ENCODE measurements around the gene TMEM39A.

The TMEM39A gene

GRCh38 chr3:119463171-119464169, at the start of gene TMEM39A:
Gene TMEM39A, minus strand, starts transcription at chr3:119463615. Its CDS starts 1,541 bp downstream, at chr3:119462074.
- DNase-seq: peak; percentile 99

GRCh38 chr3:119510690-119511089, 47.3 kb upstream of the TMEM39A start:
- no peak for DNase-seq

GRCh38 chr3:119508172-119508845, 44.9 kb upstream of the TMEM39A start:
- DNase-seq: no peak

GRCh38 chr3:119507404-119507803, 44.0 kb upstream of the TMEM39A start:
- no peak for DNase-seq

- no peak for DNase-seq
Observed at GRCh38 chr3:119506631-119507030, 43.2 kb upstream of the TMEM39A start.

- no peak for DNase-seq
Observed at GRCh38 chr3:119500901-119501300, 37.5 kb upstream of the TMEM39A start.

GRCh38 chr3:119500265-119500664, 36.9 kb upstream of the TMEM39A start:
- no peak for DNase-seq

GRCh38 chr3:119498186-119499011, 35.0 kb upstream of the TMEM39A start, which contains the start of gene TIMMDC1:
Gene TIMMDC1, plus strand, starts transcription at chr3:119498547. Its CDS starts 187 bp downstream, at chr3:119498734.
- DNase-seq: peak; percentile 99

GRCh38 chr3:119497820-119498185, 34.4 kb upstream of the TMEM39A start:
- peak; percentile 59 for DNase-seq

GRCh38 chr3:119494597-119494996, 31.2 kb upstream of the TMEM39A start:
- DNase-seq: no peak

GRCh38 chr3:119492810-119493209, 29.4 kb upstream of the TMEM39A start:
- DNase-seq: no peak

GRCh38 chr3:119492128-119492527, 28.7 kb upstream of the TMEM39A start:
- DNase-seq: no peak

- no peak for DNase-seq
Observed at GRCh38 chr3:119490153-119490552, 26.7 kb upstream of the TMEM39A start.

- no peak for DNase-seq
Observed at GRCh38 chr3:119485563-119485962, 22.1 kb upstream of the TMEM39A start.

- DNase-seq: no peak
Observed at GRCh38 chr3:119483101-119483500, 19.7 kb upstream of the TMEM39A start.

GRCh38 chr3:119481079-119481478, 17.7 kb upstream of the TMEM39A start:
- DNase-seq: no peak

- DNase-seq: no peak
Observed at GRCh38 chr3:119470866-119471265, 7.5 kb upstream of the TMEM39A start.

- no peak for DNase-seq
Observed at GRCh38 chr3:119469418-119470189, 6.2 kb upstream of the TMEM39A start.

GRCh38 chr3:119468041-119468440, 4.6 kb upstream of the TMEM39A start:
- no peak for DNase-seq

GRCh38 chr3:119457246-119457645, 6.2 kb downstream of the TMEM39A start:
- DNase-seq: no peak

GRCh38 chr3:119456469-119456868, 6.9 kb downstream of the TMEM39A start:
- no peak for DNase-seq

GRCh38 chr3:119453822-119454221, 9.6 kb downstream of the TMEM39A start:
- DNase-seq: no peak
